Measurements from ENCODE around the gene THRSP.
"Not testable (repeated sequence)": the region's sequence is repeated elsewhere in the genome, so short reads cannot be mapped to it uniquely, and the experiment has no call there.

THRSP gene

DNA sequence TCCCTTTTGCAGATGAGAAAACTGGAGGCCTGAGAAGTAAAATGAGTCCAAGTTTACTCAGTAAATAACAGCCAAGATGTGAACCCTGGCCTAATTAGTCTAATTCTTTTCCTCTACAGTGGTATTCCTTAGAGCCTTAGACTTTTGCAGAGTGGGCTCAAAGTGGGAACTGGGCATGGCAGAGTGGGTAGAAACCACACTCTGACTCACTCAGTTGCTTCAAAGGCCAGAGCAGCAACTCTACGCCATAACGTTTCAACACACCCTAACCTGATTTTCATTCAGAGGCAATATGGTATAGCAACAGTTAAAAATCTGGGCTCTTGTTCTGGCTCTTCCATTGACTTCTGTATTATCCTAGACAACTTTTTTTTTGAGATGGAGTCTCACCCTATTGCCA, 2.8 kb downstream of the THRSP start:
- DNase-seq (ENCODE audit: low spot score) = no peak

GRCh38 chr11:78067704-78068103, 4.0 kb downstream of the THRSP start:
- no peak for DNase-seq (ENCODE audit: low spot score)

- DNase-seq (ENCODE audit: low spot score) = no peak
Observed at GRCh38 chr11:78069465-78069864, 5.8 kb downstream of the THRSP start.

- DNase-seq (ENCODE audit: low spot score) = no peak
Observed at GRCh38 chr11:78070621-78071020, 7.0 kb downstream of the THRSP start.

- no peak for DNase-seq (ENCODE audit: low spot score)
Observed at GRCh38 chr11:78071717-78072116, 8.1 kb downstream of the THRSP start.

DNA sequence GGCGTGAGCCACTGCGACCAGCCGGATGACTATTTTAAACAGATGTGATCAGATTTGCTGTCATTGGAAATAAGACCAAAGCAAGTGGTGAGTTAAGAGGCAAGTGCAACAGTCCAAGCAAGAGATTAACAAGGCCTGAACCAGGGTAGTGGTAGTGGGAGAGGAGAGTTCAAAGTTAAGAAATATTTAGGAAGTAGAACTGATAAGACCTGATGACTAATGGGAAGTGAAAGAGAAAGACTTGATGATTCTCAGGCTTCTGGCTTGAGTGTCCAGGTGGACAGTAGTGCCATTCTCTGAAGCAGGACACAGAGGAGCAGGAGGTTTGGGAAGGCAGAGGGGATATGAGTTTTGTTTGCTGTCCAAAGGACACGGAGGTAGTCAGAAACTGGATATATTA, 8.8 kb downstream of the THRSP start:
- DNase-seq (ENCODE audit: low spot score) = no peak

DNA sequence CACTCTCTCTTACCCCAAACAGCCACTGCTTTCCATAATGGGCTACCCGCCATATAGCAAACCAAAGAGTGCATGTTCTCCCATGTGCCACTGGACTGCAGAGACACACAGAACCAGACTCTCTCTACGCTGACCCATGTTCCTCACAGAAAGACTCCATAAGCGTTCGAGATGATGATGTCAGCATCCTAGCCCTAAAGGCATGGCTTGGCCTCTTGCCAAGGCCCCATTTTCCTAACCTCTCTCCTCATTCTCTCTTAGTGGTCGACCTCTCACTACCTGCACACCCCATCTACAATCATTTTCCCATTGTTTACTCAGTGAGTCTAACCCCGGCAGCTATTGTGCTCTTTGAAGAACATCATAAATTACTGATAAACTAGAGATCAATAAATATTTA, 11.1 kb downstream of the THRSP start:
- no peak for DNase-seq (ENCODE audit: low spot score)

DNA sequence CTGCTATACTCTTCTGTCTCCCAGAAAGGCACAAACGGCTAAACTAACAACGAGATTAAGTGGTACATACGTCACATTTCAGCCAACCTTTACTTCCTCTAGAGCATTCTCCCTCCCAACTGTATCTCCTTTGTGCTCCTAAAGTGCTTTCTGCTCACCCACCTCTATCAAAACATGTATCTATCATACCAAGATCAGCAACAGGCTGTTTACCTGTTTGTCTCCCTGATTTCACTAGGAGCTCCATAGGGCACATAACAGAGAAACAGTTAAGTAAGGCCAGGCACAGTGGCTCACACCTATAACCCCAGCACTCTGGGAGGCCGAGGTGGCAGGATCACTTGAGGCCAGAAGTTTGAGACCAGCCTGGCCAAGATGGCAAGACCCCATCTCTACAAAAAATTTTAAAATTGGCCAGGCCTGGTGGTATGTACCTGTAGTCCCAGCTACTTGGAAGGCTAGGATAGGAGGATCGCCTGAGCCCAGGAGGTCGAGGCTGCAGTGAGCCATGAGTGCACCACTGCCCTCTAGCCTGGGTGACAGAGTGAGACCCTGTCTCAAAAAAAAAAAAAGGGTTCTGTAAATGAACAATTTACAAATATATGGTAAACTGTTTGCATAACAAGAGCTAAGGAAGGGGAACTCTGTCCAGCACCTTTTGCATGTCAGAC, 13.2 kb downstream of the THRSP start:
- DNase-seq (ENCODE audit: low spot score) = no peak

GRCh38 chr11:78077592-78077991, 13.9 kb downstream of the THRSP start:
- DNase-seq (ENCODE audit: low spot score) = not testable (repeated sequence)

GRCh38 chr11:78078218-78079167, 14.8 kb downstream of the THRSP start:
- no peak for DNase-seq (ENCODE audit: low spot score)

DNA sequence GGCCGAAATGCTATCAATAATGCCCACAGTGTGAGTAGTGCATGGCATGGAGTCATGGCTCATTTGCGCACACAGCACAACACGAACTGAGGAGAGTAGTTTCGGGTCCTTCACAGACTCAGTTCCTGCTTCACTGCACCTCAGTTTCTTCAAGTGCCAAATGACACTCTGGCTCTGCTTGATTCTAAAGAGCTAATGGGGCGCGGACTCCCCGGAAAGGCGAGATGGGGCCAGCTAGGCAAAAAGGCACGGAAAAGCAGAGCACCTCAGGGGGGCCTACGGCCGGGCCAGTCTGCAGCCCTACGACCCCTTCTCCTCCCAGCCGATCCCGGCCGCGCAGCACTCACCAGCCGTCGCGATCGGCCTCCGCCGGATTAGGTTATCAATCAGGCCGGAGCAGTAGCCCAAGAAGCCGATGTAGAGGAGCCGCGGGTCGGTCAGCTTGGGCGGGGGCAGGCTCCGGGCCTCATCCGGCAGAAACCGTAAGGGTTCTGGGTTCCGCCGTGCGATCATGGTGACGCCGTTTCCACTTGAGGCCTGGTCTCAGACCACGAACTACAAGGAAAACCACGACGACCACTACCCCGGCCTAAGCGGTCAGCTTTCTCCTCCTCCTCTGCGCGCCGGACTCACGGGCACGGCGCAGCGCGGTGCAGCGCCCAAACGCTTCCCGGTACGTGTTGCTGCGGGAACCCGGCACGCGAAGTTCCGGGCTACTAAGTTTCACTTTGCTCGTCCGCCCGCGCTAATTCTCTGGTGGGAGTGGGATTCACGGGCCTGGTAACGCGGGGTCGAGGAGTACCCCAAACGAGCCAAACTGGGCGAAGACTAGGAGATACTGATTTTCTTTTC, 15.8 kb downstream of the THRSP start, which contains the start of gene NDUFC2:
TSS of gene NDUFC2 (minus strand) at position 631 of the 852 bp plus-strand sequence. CDS start at position 513, 118 bp downstream.
- DNase-seq (ENCODE audit: low spot score) = peak; percentile 74

GRCh38 chr11:78080084-78080817, 16.6 kb downstream of the THRSP start:
- no peak for DNase-seq (ENCODE audit: low spot score)

- no peak for DNase-seq (ENCODE audit: low spot score)
Observed at GRCh38 chr11:78080818-78081495, 17.3 kb downstream of the THRSP start.

- no peak for DNase-seq (ENCODE audit: low spot score)
Observed at GRCh38 chr11:78081583-78081982, 17.9 kb downstream of the THRSP start.

DNA sequence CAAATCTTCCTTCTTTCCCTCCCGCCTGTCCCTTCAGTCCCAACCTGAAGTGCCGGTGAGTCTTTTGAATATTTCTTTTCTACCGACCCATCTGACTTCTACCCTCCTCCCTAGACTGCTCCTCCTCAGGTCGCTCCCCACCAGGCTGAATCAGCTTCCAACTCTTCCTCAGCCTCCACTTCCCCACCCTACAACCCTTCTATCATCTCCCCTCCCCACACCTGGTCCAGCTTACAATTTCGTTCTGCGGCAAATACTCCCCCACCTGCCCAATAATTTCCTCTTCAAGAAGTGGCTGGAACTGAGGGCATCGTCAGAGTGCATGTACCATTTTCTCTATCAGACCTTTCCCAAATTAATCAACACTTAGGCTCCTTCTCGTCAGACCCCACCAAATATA, 18.5 kb downstream of the THRSP start:
- no peak for DNase-seq (ENCODE audit: low spot score)

GRCh38 chr11:78083021-78083420, 19.4 kb downstream of the THRSP start:
- DNase-seq (ENCODE audit: low spot score) = no peak

DNA sequence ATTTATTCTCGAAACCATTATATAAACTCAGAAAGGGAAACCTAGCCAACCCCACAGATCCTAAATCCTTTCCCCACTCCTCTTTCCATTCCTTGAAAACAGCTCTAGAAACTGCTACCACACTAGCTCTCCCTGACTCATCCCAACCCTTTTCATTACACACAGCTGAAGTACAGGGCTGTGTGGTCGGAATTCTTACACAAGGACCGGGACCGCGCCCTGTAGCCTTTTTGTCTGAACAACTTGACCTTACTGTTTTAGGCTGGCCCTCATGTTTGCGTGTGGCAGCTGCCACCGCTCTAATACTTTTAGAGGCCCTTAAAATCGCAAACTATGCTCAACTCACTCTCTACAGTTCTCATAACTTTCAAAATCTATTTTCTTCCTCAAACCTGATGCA, 20.8 kb downstream of the THRSP start:
- not testable (repeated sequence) for DNase-seq (ENCODE audit: low spot score)

GRCh38 chr11:78085972-78086371, 22.3 kb downstream of the THRSP start:
- no peak for DNase-seq (ENCODE audit: low spot score)

DNA sequence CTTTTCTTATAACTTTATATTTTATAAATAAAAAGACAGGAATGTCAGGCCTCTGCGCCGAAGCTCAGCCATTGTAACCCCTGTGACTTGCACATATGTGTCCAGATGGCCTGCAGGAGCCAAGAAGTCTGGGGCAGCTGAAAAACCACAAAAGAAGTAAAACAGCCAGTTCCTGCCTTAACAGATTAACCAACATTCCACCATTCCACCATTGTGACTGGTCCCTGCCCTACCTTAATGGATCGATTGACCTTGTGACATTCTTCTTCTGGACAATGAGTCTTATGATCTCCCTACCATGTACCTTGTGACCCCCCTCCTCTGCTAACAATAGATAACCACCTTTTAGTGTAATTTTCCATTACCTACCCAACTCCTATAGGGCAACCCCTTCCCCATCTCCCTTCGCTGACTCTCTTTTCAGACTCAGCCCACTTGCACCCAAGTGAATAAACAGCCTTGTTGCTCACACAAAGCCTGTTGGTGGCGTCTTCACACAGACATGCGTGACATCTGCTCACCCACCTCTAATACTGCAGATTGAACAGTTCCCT, 22.9 kb downstream of the THRSP start:
- not testable (repeated sequence) for DNase-seq (ENCODE audit: low spot score)

DNA sequence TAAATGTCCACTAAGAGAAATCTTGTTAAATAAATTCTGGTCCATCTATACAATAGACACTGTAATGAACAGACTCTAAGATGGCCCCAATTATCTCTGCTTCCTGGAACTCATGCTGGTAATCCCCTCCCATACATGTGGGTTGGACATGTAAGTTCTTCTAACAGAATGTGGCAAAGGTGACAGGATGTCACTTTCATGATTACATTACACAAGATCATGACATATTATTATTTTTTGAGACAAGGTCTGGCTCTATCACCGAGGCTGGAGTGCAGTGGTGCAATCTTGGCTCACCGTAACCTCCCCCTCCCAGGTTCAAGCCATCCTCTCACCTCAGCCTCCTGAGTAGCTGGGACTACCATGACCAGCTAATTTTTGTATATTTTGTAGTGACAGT, 30.6 kb downstream of the THRSP start:
- DNase-seq (ENCODE audit: low spot score) = no peak
